C4-2B (cell line): ENCODE results near the gene TGFBR2.

Source experiments
- CTCF ChIP-seq: fragments of 450-650 bp; conservative IDR thresholded peaks from 2 replicates; pipeline ENCODE4 v1.5.1; 2017; ENCODE audit warnings: mild to moderate bottlenecking
- ZFX ChIP-seq: fragments of 450-650 bp; IDR thresholded peaks from 2 replicates; pipeline ENCODE4 v1.6.1; 2017

GRCh38 chr3:30719536-30719935, 113.1 kb downstream of the TGFBR2 start:
- TF ChIP-seq CTCF, result no peak
- no peak for TF ChIP-seq ZFX
